HG03108 (cell line): Measurements from ENCODE around the gene FAM174C.

Experiments used
- ATAC-seq: cut with Tn5 transposase; IDR thresholded peaks from one replicate; pipeline ENCODE4 v1.9.1; 2021; ENCODE audit warnings: moderate library complexity; ENCODE audit not compliant: unreplicated experiment

FAM174C gene

GRCh38 chr19:1272423-1273262 is 2.7 kb upstream of the FAM174C start:
- ATAC-seq, result no peak

DNA sequence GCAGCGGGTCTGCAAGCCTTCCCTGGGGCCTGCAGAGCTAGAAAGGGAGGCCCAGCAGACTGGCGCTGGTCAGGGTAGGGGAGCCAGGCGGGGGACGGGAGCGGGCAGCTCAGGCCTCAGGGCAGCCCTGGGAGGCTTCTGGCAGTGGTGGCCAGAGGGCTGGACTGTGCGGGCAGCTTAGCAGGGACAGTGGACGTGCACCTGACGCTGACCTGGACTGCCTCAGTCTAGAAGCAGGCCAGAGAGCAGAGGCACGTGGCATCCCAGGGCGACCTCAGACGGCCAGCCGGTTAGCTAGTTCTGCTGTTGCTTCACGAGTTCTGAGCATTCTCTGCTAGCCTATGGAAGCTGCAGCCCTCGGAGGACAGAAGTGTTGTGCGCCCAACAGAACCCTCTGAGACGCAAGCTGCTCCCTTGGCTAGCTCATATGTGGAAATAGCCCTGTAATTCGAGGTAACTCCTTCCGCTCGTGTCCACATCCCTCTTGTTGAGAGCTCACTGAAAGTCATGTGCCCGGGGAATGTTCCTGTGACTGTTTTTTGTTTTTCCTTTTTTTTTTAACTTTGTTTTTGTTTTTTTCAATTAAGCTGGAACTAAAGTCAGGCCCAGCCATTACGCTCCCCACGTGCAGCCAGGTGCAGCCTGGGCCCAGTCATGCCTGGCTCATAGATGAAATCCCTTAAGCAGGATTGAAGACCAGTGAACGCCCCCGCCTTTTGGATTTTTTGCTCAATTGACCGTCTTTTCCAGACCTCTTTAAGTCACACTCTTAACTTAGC is 1.9 kb upstream of the FAM174C start:
- no peak for ATAC-seq

DNA sequence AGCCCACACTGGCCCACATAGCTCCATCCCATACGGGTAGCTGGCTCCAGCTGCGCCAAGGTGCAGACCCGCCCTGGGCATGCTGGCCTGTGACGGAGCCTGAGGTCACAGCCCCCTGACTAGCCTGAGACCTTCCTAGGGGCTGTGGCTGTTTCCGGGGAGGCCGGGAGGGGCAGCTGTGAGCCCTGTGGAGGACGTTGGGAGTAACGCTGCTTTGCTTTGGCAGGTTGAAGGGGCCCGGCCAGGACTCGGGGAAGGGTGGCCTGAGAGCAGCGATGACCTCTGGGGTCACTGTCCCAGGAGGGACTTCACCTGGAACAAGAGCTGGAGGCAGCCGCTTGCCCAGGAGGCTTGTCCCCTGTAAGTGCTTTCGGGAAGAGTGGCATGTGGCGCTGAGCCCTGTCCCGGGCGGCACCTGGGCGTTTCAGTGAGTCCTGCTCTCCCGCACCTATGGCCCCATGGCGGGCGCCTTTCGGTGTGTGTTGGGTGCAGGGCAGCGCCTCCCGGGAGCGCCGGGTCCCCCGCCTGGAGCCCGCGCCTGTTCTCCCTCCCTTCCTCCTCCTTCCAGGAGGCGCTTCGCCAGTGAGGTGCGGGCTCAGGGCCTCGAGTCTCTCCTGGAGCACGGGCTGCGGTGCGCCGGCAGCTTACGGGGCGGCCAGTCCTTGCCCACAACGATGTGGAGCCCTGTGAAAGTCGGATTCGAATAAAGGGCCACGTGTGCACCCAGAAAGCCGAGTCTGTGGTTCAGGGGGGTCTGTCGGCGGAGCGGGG is 1.1 kb upstream of the FAM174C start:
- ATAC-seq, result no peak

GRCh38 chr19:1274852-1275259 is 474 bp upstream of the FAM174C start:
- no peak for ATAC-seq

GRCh38 chr19:1275976-1276627 is 772 bp downstream of the FAM174C start:
- no peak for ATAC-seq

DNA sequence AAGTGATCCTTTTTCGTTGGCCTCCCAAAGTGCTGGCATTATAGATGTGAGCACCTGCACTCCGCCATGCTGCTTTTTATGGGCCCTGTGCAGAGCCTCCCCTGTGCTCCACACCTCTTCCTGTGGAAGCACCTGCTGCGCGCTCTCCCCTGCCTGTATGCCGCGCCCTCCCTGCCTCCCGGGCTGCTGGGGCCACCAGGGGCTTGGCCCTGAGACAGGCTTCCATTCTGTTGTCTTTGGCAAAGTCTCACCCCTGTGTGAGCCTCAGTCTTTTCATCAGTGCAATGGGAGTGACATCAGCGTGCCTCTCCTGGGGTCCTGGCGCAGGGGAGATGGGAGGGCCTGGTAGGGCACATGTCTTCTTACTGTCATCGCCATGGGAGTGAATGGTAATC is 1.3 kb downstream of the FAM174C start:
- no peak for ATAC-seq

- no peak for ATAC-seq
These were observed 1.7 kb downstream of the FAM174C start for GRCh38 chr19:1277061-1277460.

- no peak for ATAC-seq
These were observed 2.7 kb downstream of the FAM174C start for GRCh38 chr19:1278074-1278473.

DNA sequence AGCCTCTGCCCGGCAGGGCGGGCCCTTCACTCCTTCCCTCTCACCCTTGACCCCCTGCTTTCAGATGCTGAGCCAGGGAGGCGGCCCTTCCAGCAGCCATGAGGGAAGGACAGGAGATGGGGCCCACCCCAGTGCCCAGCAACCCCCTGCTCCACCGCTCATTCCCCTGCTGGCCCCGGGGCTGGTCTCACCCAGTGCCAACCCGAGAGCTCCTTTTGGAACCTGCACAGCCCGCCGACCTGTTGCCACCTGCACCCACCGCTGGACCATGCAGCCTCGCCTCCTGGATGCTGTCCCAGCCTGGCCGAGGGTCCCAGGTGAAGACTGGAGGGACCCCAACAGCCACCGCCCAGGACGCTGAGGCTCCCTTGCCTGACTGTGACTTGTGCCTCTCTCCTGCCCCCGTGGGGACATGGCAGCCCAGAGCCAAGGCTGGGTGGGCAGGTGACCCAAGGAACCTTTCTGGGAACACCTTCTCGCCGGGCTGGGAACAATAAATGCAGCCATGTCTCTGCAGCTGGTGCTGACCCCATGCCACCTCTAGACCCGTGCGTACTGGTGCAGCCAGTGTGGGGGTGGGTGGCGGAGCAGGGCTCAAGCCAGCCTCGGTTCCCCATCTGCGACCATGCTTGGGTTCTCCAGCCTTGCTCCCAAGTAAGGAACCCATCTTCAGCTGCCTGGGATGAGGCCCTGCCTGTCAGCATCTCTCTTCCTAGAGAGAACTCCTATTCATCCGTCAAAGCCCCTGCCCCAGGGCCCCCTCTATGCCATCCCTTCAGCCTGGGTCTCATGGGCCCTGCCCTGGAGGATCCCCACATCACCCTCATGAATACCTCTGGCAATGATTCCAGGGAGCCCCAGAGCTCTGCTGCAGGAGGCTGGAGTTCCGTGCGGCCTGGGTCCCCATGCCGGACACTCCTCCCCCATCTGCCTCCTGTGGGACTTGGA is 3.7 kb downstream of the FAM174C start:
- no peak for ATAC-seq

GRCh38 chr19:1279782-1280341 is 4.5 kb downstream of the FAM174C start:
- no peak for ATAC-seq

- no peak for ATAC-seq
These were observed 5.6 kb downstream of the FAM174C start for GRCh38 chr19:1280636-1281568.

DNA sequence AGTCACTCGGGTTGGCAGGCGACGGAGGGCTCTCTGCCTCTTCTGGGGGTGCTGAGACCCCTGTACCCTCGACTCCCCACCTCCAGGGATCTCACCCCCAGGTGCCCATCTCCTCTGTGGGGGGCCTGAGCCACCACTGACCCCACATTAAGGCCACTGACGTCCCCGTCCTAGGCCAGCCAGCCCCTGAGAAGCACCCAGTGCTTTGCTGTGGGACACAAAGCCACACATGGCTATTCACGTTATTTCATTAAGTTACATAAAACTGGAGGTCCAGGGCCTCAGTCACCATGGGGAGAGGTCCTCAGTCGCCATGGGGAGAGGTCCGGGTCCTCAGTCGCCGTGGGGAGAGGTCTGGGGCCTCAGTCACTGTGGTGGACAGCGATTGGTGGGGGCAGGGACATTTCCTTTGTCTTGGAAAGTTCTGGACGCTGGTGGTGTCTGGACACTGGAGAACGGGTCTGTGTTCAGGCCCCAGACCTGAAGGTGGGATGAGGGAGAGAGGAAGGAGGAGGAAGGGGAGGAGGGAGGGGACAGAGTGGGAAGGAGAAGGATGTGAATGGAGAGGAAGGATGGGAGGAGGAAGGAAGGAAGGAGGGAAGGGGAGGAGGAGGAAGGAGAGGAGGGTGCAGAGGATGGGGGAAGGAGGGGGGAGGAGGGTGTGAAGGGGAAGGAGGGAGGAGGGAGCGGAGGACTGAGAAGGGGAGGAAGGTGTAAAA is 6.4 kb downstream of the FAM174C start:
- no peak for ATAC-seq

GRCh38 chr19:1282588-1283206 is 7.4 kb downstream of the FAM174C start:
- no peak for ATAC-seq

GRCh38 chr19:1283207-1283916 is 8.0 kb downstream of the FAM174C start:
- ATAC-seq, result no peak

DNA sequence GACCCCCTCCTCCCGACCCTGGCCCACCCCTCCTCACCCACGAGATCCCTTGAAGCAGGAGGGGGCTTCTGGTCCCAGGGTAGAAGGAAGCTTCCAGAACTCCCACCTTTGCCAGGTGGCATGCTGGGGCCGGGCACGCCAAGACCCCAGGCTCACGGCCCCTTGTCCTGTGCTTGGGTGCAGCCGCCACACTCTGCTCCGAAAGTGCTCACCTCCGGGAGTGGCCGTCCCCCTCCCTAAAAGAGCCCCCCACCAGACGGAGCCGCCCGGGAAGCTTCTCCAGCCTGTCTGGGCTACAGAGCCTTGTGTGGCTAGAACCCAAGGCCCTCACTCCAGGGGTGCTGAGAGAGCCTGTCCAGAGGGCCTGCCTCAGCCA is 8.6 kb downstream of the FAM174C start:
- no peak for ATAC-seq

DNA sequence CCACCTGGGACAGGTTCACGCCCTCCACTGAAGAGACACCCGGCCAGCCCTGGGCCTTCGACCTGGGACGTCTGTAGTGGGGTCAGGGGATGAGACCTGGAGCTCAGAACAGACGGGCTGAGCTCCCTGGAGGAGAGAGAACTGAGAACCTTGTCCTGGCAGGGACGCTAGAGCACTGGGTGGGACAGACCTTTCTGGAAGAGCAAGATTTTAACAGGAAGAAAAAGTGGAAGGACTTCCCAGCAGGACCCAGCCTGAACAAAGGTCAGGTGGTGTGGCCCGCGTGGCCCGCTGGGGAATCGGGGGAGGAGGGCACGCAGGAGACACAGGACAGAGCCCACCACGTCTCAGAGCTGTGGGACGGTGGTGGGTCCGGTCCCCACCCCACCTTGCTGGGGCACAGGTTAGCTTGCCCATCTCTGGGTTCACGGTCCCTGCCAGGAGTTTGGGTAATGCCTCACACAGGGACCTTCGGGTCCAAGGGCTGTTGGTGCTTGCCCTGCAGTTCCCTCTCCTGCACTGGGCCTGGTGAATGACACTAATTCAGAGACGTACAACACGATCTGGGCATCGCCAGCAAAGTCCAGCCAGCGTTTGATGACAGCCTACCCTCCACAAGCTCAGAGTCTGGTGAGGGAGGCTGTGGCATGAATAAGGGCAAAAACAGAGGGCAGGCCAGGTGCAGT is 9.1 kb downstream of the FAM174C start:
- no peak for ATAC-seq
